Measurements from ENCODE around the gene STK25. TPM values are rescaled to one million over a fixed set of nuclear protein-coding genes. Genes with fewer than 3 reads are reported as not detected.

Gene STK25
- total RNA-seq (2014; rRNA removed; shearing (Covaris generic)), result 353 and 443 TPM in 2 replicates

DNA sequence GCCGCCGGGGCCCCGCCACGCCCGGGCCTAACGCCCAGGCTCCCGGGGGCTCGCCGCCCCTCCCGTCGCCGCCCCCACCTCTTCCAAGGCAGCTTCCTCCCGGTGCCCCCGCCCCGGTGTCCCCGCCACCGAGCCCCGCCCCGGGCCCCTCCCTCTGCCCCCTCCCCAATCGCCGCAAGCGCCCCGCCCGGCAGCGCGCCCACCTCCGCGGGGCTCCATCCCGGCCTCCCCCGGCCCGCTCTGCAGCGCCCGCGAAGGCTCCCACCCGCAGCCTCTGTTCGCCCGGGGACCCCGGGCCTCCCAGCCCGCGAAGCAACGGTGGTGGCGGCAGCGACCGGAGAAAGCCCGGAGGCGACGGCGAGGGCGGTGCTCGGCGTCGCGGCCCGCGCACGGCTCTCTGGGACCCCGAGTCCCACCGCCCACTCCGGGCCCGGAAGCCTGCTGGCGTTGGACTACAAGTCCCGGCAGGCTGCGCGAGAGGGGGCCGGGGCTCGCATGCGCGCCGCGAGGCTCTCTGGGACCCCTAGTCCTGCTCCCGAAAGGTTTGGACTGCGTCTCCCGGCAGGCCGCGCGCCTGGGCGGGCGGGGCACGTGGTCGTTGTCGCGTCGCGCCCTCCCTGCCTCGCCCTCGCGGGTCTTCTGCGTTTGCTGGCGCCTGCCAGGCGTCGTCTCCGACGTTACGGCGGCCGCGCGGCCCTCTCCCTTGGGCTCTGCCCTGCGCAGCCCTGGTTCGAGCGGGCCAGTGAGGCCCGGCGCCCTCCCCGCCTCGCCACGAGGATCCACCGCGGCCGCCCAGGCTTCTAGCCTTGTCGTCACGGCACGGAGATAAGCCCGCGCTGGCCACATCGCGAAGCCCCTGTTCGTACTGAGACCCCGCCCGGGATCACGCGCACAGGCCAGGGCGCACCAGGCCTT is at the start of gene STK25:
TSS of gene STK25 (minus strand) at position 345 of the 915 bp plus-strand sequence. CDS start 549 bp downstream, outside the sequence.
- Histone ChIP-seq H3K27me3 (ENCODE audit: control insufficient read depth, insufficient read depth, low read length) (peaks cover 4% of the 10 kb centered on the region), H3K4me3 (ENCODE audit: insufficient read depth, low read depth, low read length) (peak within 1 kb of the TSS; percentile 89), H3K36me3 (replicated peaks; ENCODE audit: control insufficient read depth, insufficient read depth, low read length) (no peaks in the 10 kb centered on the region)
- DNase-seq, result peak; percentile 100

DNA sequence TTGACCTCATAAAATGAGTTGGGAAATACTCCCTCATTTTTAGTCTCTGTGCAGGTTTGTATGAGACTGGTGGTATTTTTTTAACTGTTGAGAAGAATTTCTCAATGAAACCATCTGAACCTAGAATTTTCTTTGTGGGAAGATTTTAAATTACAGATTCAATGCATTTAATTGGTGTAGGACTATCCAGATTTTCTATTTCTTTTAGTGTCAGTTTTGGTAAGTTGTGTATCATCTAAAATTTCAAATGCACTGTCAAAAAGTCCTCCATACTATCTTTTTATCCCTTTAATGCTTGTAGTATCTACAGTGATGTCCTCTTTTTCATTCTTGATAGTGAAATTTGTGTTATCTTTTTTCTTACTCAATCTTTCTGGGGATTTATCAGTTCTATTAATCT is 48.4 kb upstream of the STK25 start:
- DNase-seq, result no peak
- no peaks in the 10 kb centered on the region for H3K36me3 ChIP-seq (replicated peaks; ENCODE audit: control insufficient read depth, insufficient read depth, low read length)
- no peak overlapping the region for H3K4me3 ChIP-seq (ENCODE audit: insufficient read depth, low read depth, low read length)
- H3K27me3 ChIP-seq (ENCODE audit: control insufficient read depth, insufficient read depth, low read length), result no peaks in the 10 kb centered on the region

DNA sequence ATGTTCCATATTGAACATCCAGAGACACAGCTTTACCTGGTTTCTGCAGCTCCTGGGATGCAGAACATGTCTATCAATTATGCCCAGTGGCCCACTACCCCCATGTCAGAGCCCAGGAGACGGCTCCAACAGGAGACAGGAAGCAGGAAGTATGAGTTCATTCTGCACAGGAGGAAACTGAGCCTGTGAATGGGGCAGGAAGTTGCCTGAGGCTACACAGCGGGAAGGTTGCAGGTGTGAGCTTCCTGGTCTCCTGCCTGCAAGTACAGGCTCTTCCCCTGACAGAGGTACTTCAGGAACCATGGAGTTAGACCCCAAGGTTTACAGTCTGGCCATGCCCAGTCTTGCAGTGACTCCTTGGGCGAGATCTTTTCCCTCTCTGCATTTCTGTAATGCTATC is 47.3 kb upstream of the STK25 start:
- DNase-seq, result peak; percentile 58

DNA sequence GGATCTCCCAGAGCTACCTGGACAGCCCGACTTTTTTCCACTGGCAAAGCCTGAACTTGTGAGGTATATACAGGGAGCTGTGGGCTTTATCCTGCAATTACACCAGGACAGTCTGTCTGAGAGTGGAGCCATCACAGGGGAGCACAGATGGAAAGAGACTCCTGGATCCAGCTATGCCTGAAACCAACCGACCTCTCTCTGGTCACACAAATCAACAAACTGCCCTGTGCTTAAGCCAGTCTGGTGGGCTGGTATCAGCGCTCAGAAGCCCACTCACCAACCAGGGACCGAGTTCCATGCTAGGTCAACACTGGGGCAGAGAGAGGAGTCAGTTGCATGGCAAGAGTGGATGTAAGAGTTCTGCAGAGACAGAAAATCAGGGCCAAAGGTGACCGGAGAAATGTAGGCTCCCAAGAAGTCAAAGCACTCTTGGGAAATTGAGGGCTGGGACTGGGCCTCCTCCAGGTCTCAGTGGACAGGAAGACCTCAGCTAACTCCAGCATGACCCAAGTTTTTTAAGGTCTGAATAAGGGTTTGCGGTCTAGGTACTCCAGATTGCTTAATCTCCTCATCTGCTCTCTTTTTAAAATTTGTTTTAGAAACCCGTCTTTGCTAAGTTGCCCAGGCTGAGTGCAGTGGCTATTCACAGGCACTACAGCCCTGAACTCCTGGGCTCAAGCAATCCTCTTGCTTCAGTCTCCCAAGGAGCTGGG is 46.4 kb upstream of the STK25 start:
- Histone ChIP-seq H3K36me3 (replicated peaks; ENCODE audit: control insufficient read depth, insufficient read depth, low read length) (no peaks in the 10 kb centered on the region), H3K27me3 (ENCODE audit: control insufficient read depth, insufficient read depth, low read length) (no peaks in the 10 kb centered on the region), H3K4me3 (ENCODE audit: insufficient read depth, low read depth, low read length) (no peak overlapping the region)
- DNase-seq, result no peak

More for the DNA sequence above, 47.3 kb upstream of the STK25 start:
- no peaks in the 10 kb centered on the region for H3K36me3 ChIP-seq (replicated peaks; ENCODE audit: control insufficient read depth, insufficient read depth, low read length)
- no peaks in the 10 kb centered on the region for H3K27me3 ChIP-seq (ENCODE audit: control insufficient read depth, insufficient read depth, low read length)
- no peak overlapping the region for H3K4me3 ChIP-seq (ENCODE audit: insufficient read depth, low read depth, low read length)

DNA sequence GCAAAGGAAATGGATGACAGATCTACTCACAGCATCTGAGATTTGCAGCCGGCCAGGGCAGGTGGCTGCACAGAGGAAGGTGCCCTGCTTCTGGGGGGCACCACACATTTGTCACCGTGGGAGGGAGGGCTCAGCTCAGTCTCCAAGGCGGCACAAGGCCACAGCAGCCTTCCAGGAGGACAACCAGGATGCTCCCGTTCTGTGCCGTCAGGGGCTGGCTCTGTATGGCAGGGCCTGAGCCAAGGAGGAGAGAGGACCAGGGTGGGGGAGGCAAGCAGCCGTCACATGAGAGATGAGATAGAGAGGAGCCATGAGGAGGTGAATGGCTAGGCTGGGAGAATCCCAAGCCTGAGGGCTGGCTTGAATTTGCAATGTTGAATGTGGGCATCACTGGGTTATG is 45.6 kb upstream of the STK25 start:
- no peaks in the 10 kb centered on the region for H3K36me3 ChIP-seq (replicated peaks; ENCODE audit: control insufficient read depth, insufficient read depth, low read length)
- DNase-seq, result peak; percentile 48
- no peaks in the 10 kb centered on the region for H3K27me3 ChIP-seq (ENCODE audit: control insufficient read depth, insufficient read depth, low read length)
- H3K4me3 ChIP-seq (ENCODE audit: insufficient read depth, low read depth, low read length), result no peak overlapping the region

DNA sequence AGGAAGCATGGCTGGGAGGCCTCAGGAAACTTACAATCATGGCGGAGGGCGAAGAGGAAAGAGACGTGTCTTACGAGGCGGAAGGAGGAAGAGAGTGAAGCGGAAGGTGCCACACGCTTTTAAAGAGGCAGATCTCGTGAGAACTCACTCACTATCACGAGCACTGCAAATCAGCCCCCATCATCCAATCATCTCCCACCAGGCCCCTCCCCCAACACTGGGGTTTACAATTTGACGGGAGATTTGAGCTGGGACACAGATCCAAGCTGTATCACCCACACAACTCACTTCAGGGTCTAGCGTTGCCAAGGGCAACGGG is 45.1 kb upstream of the STK25 start:
- H3K36me3 ChIP-seq (replicated peaks; ENCODE audit: control insufficient read depth, insufficient read depth, low read length), result no peaks in the 10 kb centered on the region
- no peak overlapping the region for H3K4me3 ChIP-seq (ENCODE audit: insufficient read depth, low read depth, low read length)
- no peak for DNase-seq
- H3K27me3 ChIP-seq (ENCODE audit: control insufficient read depth, insufficient read depth, low read length), result no peaks in the 10 kb centered on the region

DNA sequence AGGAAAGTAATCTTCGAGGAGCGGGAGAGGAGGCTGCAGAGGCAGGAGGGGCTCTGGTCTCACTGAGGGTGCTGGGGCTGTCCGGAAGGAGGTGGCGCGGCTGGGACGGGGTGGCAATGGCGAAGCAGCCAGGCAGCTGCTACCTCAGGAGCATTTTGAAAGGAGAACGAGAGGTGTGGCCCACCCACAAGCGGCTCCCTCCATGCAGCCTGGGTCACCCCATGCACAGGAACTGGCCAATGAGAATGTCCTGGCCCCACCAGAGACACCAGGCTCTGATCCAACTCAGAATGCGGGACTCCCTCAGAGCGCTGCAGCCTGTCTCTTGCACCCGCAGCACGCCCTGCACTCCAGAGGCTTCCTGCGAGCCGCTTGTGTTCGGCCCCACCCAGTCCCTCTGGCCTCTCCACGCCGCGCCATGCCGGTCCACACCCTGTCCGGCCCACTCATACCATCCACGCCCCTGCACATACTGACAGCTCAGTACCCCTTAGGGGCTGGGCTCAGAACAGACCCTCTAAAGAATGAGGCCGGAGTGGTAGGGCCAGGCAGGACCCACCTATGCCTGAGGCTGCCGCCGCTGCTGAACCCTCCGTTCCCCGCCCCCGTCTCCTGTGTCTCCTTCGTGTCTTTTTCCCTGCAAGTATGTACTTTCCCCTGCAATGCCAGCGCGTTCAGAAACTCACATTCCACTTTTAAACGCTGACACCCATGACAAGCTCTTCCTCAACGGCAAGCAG is 43.8 kb upstream of the STK25 start:
- H3K27me3 ChIP-seq (ENCODE audit: control insufficient read depth, insufficient read depth, low read length), result no peaks in the 10 kb centered on the region
- no peaks in the 10 kb centered on the region for H3K36me3 ChIP-seq (replicated peaks; ENCODE audit: control insufficient read depth, insufficient read depth, low read length)
- H3K4me3 ChIP-seq (ENCODE audit: insufficient read depth, low read depth, low read length), result no peak overlapping the region
- peak; percentile 59 for DNase-seq

DNA sequence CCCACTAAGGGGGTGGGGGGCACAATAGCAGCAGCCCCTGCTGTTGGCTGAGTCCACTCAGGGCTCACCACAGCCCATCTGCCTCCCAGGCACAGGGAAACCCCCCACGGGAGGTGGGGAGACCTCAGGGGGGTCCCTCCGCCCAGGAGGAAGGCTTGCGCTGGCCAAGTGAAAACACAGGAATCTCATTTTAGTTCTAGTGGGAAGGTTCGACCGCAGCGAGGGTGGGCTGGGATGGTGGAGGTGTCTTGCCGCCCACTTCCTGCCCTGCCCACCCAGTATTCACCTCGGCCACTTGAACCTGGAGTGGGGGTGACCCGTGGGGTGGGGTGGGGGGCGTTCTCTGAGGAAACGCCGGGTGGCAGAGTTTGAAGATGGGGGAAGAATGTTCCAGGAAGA is 43.2 kb upstream of the STK25 start:
- peak; percentile 63 for DNase-seq
- Histone ChIP-seq H3K4me3 (ENCODE audit: insufficient read depth, low read depth, low read length) (no peak overlapping the region), H3K27me3 (ENCODE audit: control insufficient read depth, insufficient read depth, low read length) (no peaks in the 10 kb centered on the region), H3K36me3 (replicated peaks; ENCODE audit: control insufficient read depth, insufficient read depth, low read length) (no peaks in the 10 kb centered on the region)

DNA sequence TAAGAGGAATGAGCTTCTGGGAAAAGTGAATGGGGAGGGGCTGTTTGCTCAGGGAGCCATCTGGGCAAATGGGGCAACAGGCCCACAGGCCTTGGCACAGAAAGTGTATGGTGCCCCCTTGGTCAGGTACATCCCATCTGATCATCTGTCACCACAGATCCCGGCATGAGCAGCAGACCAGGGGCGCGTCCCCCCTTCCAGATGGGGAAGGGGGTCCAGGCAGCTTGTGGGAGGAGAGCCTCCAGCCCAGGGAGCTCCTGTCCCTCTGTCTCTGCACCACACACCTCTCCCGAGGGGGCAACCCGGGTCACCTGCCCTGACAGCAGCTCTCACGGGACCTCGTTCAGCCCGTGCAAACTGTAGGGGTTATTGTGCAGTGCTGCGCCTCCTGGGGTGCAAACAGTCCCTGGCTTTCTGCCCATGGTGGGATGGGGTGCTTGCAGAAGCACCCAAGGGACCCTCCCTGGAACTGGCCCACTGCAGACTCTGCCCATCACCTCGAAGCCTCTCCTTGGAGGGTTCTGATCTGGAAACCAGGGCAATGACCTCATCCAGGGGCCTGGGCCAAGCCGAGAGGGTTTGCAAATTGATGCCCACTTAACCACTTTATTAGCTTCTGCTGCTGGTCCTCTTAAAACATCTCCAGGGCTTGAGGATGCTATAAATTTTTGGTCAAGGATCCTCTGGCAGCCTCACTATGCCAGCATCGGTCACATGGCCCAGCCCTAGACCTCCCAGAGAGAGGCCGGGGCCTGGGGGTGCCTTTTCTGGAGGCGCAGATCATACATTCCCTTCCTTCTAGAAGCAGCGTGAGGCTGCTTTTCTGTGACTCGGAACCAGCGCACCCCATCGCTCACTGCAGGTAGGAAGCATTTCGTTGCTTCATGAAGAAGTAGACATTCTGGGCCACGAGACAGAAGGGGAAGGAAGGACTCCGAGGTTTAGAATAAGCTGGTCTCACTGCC is 42.5 kb upstream of the STK25 start:
- DNase-seq, result peak; percentile 56
- no peaks in the 10 kb centered on the region for H3K36me3 ChIP-seq (replicated peaks; ENCODE audit: control insufficient read depth, insufficient read depth, low read length)
- H3K4me3 ChIP-seq (ENCODE audit: insufficient read depth, low read depth, low read length), result no peak overlapping the region
- no peaks in the 10 kb centered on the region for H3K27me3 ChIP-seq (ENCODE audit: control insufficient read depth, insufficient read depth, low read length)

DNA sequence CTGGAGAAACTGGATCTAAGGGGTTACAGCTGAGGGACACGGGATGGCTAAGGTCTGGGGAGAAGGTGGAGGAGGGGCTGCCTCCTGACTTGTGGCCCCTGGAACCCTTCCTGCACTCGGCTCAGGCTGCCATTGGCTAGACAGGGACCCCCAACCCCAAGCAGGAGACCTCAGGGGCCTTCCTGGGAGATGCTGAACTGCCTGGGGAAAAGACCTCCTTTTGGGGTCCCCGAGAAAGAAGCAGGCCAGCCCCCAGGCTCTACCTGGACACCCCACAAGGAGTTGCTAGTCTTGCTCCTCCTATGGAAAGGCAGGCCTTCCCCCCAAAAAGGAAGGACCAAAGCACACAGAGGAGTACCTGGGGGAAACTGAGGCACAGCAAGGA is 40.1 kb upstream of the STK25 start:
- no peak overlapping the region for H3K4me3 ChIP-seq (ENCODE audit: insufficient read depth, low read depth, low read length)
- H3K27me3 ChIP-seq (ENCODE audit: control insufficient read depth, insufficient read depth, low read length), result no peaks in the 10 kb centered on the region
- no peaks in the 10 kb centered on the region for H3K36me3 ChIP-seq (replicated peaks; ENCODE audit: control insufficient read depth, insufficient read depth, low read length)
- DNase-seq, result no peak

DNA sequence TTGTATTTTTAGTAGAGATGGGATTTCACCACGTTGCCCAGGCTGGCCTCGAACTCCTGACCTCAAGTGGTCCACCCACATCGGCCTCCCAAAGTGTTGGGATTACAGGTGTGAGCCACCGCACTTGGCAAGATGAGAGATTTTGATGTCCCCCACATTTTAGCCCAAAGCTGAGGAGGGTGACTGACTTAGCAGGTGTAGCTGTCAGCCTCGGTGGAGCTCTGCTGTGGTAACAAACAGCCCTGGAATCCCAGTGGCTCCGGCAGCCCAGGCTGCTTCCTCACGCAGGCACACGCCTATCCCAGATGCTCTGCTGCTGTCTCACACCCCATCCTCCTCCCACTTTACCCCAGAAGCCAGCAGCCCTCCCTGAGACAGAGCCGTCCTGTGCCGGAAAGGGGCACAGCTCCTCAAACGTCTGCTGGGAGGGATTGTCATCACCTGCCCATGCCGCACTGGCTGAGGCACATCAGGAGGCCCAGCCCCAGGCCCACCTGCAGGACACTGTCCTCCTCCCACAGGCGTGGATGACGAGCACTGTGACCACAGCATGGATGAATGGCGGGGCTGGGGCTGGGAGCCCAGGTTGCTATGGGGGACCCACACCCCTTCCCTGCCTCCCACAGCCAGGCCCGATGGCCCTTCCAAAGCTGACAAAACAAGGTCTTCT is 39.5 kb upstream of the STK25 start:
- H3K27me3 ChIP-seq (ENCODE audit: control insufficient read depth, insufficient read depth, low read length), result peaks cover 4% of the 10 kb centered on the region
- peak; percentile 28 for DNase-seq
- H3K4me3 ChIP-seq (ENCODE audit: insufficient read depth, low read depth, low read length), result no peak overlapping the region
- H3K36me3 ChIP-seq (replicated peaks; ENCODE audit: control insufficient read depth, insufficient read depth, low read length), result no peaks in the 10 kb centered on the region

DNA sequence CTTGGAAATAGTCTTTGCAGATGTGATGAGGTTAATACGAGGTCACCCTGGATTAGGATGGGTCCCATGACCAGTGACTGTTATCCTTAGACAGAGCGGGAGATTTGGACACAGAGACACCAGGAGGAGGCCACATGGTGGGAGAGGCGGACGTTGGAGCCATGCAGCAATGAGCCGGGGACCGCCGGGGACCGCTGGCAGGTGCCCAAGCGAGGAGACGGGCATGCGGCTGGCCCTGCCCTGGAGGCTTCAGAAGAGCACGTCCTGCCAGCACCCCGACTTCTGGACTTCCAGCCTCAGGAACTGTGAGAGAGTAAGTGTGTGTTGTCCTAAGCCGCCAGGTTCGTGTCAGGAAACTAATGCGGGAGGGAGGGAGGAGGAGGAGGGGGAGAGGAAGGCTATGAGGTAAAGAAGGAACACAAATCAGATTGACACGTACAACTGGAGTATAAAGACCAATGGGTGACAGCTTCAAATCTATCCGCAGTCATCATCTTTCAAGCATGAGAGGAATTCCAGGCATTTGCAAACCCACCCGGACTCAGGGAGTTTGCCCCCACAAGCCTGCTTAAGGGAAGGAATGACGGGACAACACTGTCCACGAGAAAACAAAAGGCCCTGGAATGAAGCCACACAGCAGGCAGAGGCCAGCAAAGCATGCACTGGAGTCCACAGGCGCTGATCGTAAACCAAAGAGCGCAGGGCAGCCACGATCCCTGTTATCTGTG is 38.6 kb upstream of the STK25 start:
- Histone ChIP-seq H3K27me3 (ENCODE audit: control insufficient read depth, insufficient read depth, low read length) (peaks cover 12% of the 10 kb centered on the region), H3K36me3 (replicated peaks; ENCODE audit: control insufficient read depth, insufficient read depth, low read length) (no peaks in the 10 kb centered on the region), H3K4me3 (ENCODE audit: insufficient read depth, low read depth, low read length) (no peak overlapping the region)
- peak; percentile 68 for DNase-seq
